HEK293 (cell line): ENCODE results near the gene INO80C.

ENCODE experiments used
- CTCF ChIA-PET: fragments of 350-600 bp; formaldehyde crosslinking; extraction: SDS; loops from one replicate; lab custom pipeline; 2021; ENCODE audit warnings: antibody characterized with exemption; lab: Yijun Ruan, JAX
- POLR2A ChIA-PET: fragments of 300-600 bp; formaldehyde crosslinking; extraction: SDS; loops from one replicate; lab custom pipeline; 2020; ENCODE audit warnings: antibody characterized with exemption, inconsistent platforms; lab: Yijun Ruan, JAX
- H3K27ac ChIP-seq: fragments of 200-500 bp; sonication (Bioruptor generic); 2 replicates; pipeline ENCODE4 v1.5.1; 2014; ENCODE audit warnings: low read depth, low read length, control low read depth, inconsistent platforms; ENCODE audit errors: extremely low read depth
- H3K36me3 ChIP-seq, 2 experiments: fragments of 200-500 bp in 1 of 2; sonication (Bioruptor generic) in 1 of 2; 1 replicate in 1 of 2; 2 replicates in 1 of 2; pipeline ENCODE4 v1.5.1; 2014 to 2017; ENCODE audit warnings: inconsistent platforms in 2 of 2, low read length in 2 of 2; ENCODE audit not compliant: control insufficient read depth in 2 of 2, insufficient read depth in 1 of 2
- H3K4me1 ChIP-seq: fragments of 200-500 bp; sonication (Bioruptor generic); 2 replicates; pipeline ENCODE4 v1.5.1; 2014; ENCODE audit warnings: mild to moderate bottlenecking, low read length, inconsistent platforms; ENCODE audit not compliant: control insufficient read depth, insufficient read depth
- H3K4me3 ChIP-seq: 2 replicates; pipeline ENCODE4 v1.5.1; 2011; ENCODE audit warnings: low read depth, mild to moderate bottlenecking, control low read depth, low read length, moderate library complexity
- H3K9me3 ChIP-seq: fragments of 200-500 bp; sonication (Bioruptor generic); 2 replicates; pipeline ENCODE4 v1.5.1; 2014; ENCODE audit warnings: low read depth, low read length, inconsistent platforms; ENCODE audit not compliant: control insufficient read depth, insufficient read depth
- GFI1B ChIP-seq: fragments of 450-650 bp; formaldehyde crosslinking; IDR thresholded peaks from 2 replicates; pipeline ENCODE4 v1.5.1; 2016; ENCODE audit warnings: missing biosample characterization, missing genetic modification characterization
- KLF10 ChIP-seq: fragments of 450-650 bp; IDR thresholded peaks from 2 replicates; pipeline ENCODE4 v1.5.1; 2018; ENCODE audit warnings: missing biosample characterization, mild to moderate bottlenecking, missing genetic modification characterization
- KLF9 ChIP-seq: fragments of 450-650 bp; formaldehyde crosslinking; IDR thresholded peaks from 2 replicates; pipeline ENCODE4 v1.5.1; 2016; ENCODE audit warnings: missing biosample characterization, missing genetic modification characterization, low read depth
- SETDB1 ChIP-seq: IDR thresholded peaks from one replicate; pipeline ENCODE4 v1.6.1; 2017; ENCODE audit warnings: mild to moderate bottlenecking, low read length, moderate library complexity, mixed read lengths; ENCODE audit not compliant: insufficient read length
- WT1 ChIP-seq: fragments of 450-650 bp; formaldehyde crosslinking; IDR thresholded peaks from 2 replicates; pipeline ENCODE4 v1.5.1; 2016; ENCODE audit warnings: missing biosample characterization, missing genetic modification characterization
- ZBTB21 ChIP-seq: fragments of 450-650 bp; formaldehyde crosslinking; IDR thresholded peaks from 2 replicates; pipeline ENCODE4 v1.5.1; 2017; ENCODE audit warnings: missing biosample characterization, missing genetic modification characterization
- ZFP3 ChIP-seq: fragments of 450-650 bp; formaldehyde crosslinking; IDR thresholded peaks from 2 replicates; pipeline ENCODE4 v1.5.1; 2016; ENCODE audit warnings: low read depth, missing biosample characterization, missing genetic modification characterization
- ZNF138 ChIP-seq: fragments of 450-650 bp; formaldehyde crosslinking; IDR thresholded peaks from 2 replicates; pipeline ENCODE4 v1.5.1; 2016; ENCODE audit warnings: missing biosample characterization, missing genetic modification characterization, borderline replicate concordance
- ZNF140 ChIP-seq: fragments of 450-650 bp; formaldehyde crosslinking; IDR thresholded peaks from 2 replicates; pipeline ENCODE4 v1.5.1; 2016; ENCODE audit warnings: missing biosample characterization, missing genetic modification characterization
- ZNF341 ChIP-seq: fragments of 450-650 bp; formaldehyde crosslinking; IDR thresholded peaks from 2 replicates; pipeline ENCODE4; 2016; ENCODE audit warnings: low read depth, missing biosample characterization, missing genetic modification characterization
- ZNF394 ChIP-seq: fragments of 450-650 bp; formaldehyde crosslinking; IDR thresholded peaks from 2 replicates; pipeline ENCODE4 v1.5.1; 2016; ENCODE audit warnings: missing biosample characterization, missing genetic modification characterization, mild to moderate bottlenecking, moderate library complexity, borderline replicate concordance
- ZNF548 ChIP-seq: fragments of 450-650 bp; formaldehyde crosslinking; IDR thresholded peaks from 2 replicates; pipeline ENCODE4 v1.5.1; 2016; ENCODE audit warnings: missing biosample characterization, missing genetic modification characterization
- ZNF596 ChIP-seq: fragments of 450-650 bp; IDR thresholded peaks from 2 replicates; pipeline ENCODE4 v1.5.0; 2018; ENCODE audit warnings: missing biosample characterization, mild to moderate bottlenecking, missing genetic modification characterization, moderate library complexity
- ZNF624 ChIP-seq: fragments of 450-650 bp; formaldehyde crosslinking; IDR thresholded peaks from 2 replicates; pipeline ENCODE4 v1.5.1; 2017; ENCODE audit warnings: missing biosample characterization, missing genetic modification characterization
- ZNF654 ChIP-seq: fragments of 450-650 bp; formaldehyde crosslinking; IDR thresholded peaks from 2 replicates; pipeline ENCODE4 v1.5.1; 2016; ENCODE audit warnings: low read depth, missing biosample characterization, missing genetic modification characterization
- ZNF677 ChIP-seq: fragments of 450-650 bp; IDR thresholded peaks from 2 replicates; pipeline ENCODE4 v1.5.0; 2018; ENCODE audit warnings: missing biosample characterization, mild to moderate bottlenecking, missing genetic modification characterization, moderate library complexity
- ZNF707 ChIP-seq: fragments of 450-650 bp; formaldehyde crosslinking; IDR thresholded peaks from 2 replicates; pipeline ENCODE4 v1.5.1; 2016; ENCODE audit warnings: missing biosample characterization, missing genetic modification characterization
- ZNF76 ChIP-seq: fragments of 450-650 bp; formaldehyde crosslinking; IDR thresholded peaks from 2 replicates; pipeline ENCODE4; 2016; ENCODE audit warnings: low read depth, missing biosample characterization, missing genetic modification characterization, borderline replicate concordance
- ZSCAN30 ChIP-seq: fragments of 450-650 bp; IDR thresholded peaks from 2 replicates; pipeline ENCODE4 v1.5.1; 2018; ENCODE audit warnings: missing biosample characterization, mild to moderate bottlenecking, missing genetic modification characterization, moderate library complexity
- TF ChIP-seq, protein P1 (sequence below): fragments of 450-650 bp; IDR thresholded peaks from 2 replicates; pipeline ENCODE4 v1.5.1; 2018; ENCODE audit warnings: missing biosample characterization, mild to moderate bottlenecking, missing genetic modification characterization
- TF ChIP-seq, protein P2 (sequence below): fragments of 450-650 bp; IDR thresholded peaks from 2 replicates; pipeline ENCODE4 v1.5.1; 2018; ENCODE audit warnings: missing biosample characterization, missing genetic modification characterization
- TF ChIP-seq, protein P3 (sequence below): fragments of 450-650 bp; formaldehyde crosslinking; IDR thresholded peaks from 2 replicates; pipeline ENCODE4 v1.5.1; 2017; ENCODE audit warnings: missing biosample characterization, missing genetic modification characterization
- TF ChIP-seq, protein P4 (sequence below): fragments of 450-650 bp; formaldehyde crosslinking; IDR thresholded peaks from 2 replicates; pipeline ENCODE4 v1.5.1; 2016; ENCODE audit warnings: missing biosample characterization, missing genetic modification characterization, borderline replicate concordance

INO80C gene

DNA sequence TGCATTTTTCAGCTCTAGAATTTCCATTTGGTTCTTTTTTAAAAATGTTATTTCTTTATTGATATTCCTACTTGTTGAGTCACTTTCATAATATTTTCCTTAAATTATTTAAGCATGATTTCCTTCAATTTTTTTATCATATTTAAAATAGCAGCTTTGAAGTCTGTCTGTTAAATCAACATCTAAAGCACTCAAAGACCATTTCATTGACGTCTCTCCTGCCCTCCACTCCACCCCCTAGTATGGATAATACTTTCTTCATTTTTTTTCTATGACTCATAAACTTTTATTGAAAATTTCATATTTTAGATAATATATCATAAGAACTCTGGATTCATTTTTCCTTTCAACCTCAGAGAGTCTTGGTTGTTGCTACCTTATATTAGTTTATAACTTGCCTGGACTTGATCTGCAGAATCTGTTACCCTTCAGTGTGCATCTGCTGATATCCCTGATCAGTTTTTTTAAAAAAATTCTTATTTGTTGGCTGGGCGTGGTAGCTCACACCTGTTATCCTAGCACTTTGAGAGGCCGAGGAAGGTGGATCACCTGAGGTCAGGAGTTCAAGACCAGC, 61.6 kb downstream of the INO80C start:
- ChIA-PET POLR2A (no interaction called here), CTCF (interaction anchor here (0.7 to 1.3 kb wide), 2 partner anchors 33 to 320 kb away, joined by 3 read pairs; no protein-coding TSS in a partner anchor)
- Histone ChIP-seq H3K9me3 (no peaks in the 10 kb centered on the region), H3K27ac (no peak overlapping the region), H3K4me1 (no peaks in the 10 kb centered on the region), H3K36me3 (no peaks in the 10 kb centered on the region), H3K4me3 (no peak overlapping the region)
- TF ChIP-seq ZNF394 (no peak), ZNF596 (tag by site-specific recombination) (no peak), ZBTB21 (tag by site-specific recombination) (no peak), ZNF341 (tag by site-specific recombination) (no peak), KLF9 (no peak)
- TF ChIP-seq, protein P1, sequence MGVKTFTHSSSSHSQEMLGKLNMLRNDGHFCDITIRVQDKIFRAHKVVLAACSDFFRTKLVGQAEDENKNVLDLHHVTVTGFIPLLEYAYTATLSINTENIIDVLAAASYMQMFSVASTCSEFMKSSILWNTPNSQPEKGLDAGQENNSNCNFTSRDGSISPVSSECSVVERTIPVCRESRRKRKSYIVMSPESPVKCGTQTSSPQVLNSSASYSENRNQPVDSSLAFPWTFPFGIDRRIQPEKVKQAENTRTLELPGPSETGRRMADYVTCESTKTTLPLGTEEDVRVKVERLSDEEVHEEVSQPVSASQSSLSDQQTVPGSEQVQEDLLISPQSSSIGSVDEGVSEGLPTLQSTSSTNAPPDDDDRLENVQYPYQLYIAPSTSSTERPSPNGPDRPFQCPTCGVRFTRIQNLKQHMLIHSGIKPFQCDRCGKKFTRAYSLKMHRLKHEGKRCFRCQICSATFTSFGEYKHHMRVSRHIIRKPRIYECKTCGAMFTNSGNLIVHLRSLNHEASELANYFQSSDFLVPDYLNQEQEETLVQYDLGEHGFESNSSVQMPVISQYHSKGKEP (tag by site-specific recombination) = no peak
- TF ChIP-seq, protein P2, sequence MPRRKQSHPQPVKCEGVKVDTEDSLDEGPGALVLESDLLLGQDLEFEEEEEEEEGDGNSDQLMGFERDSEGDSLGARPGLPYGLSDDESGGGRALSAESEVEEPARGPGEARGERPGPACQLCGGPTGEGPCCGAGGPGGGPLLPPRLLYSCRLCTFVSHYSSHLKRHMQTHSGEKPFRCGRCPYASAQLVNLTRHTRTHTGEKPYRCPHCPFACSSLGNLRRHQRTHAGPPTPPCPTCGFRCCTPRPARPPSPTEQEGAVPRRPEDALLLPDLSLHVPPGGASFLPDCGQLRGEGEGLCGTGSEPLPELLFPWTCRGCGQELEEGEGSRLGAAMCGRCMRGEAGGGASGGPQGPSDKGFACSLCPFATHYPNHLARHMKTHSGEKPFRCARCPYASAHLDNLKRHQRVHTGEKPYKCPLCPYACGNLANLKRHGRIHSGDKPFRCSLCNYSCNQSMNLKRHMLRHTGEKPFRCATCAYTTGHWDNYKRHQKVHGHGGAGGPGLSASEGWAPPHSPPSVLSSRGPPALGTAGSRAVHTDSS (tag by site-specific recombination) = no peak

DNA sequence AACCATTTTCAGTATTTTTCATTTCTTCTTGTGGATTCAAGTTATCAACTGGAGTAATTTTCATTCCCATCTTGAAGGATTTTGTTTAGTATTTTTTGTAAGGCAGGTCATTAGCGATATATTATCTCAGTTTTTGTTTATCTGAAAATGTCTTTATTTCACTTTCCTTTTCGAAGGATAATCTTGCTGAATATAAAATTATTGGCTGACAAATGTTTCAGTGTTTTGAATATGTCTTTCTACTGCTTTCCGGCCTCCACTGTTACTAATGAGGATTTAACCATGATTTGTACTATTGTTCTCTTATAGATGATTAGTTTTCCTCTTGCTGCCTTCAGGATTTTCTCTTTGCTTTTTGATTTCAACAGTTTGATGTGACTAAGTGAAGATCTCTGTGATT, 62.4 kb downstream of the INO80C start:
- no peaks in the 10 kb centered on the region for H3K9me3 ChIP-seq
- H3K4me3 ChIP-seq = no peak overlapping the region
- ChIA-PET POLR2A (no interaction called here), CTCF (interaction anchor here (0.6 kb wide), 1 partner anchor 630 kb away, joined by 5 read pairs; no protein-coding TSS in a partner anchor)
- no peaks in the 10 kb centered on the region for H3K36me3 ChIP-seq
- no peak overlapping the region for H3K27ac ChIP-seq
- no peaks in the 10 kb centered on the region for H3K4me1 ChIP-seq
- TF ChIP-seq SETDB1 = peak; percentile 94
- no peak for TF ChIP-seq WT1 (tag by site-specific recombination)
- TF ChIP-seq KLF10 (tag by site-specific recombination) = no peak
- TF ChIP-seq, all 188 proteins: peak for 1

DNA sequence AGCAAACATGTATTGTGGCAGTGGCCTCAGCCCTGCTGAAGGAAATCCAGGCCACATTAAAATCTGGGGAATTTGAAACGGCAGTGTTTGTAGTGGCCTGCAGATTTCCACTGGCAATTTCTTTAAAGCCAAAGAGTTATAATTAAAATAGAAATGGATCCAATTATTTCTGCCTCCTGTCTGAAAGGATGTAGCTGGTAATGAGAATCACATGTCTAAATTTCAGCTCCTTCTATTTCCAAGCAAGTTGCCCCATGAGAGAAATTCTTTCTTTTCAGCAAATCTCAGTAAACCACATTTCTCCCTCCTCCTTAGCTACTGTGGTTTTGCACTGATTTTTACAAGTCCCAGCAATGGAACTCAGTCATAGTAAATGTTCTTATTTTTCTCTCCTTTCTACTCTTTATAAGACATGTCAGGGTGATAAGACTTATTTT, 65.2 kb downstream of the INO80C start:
- no peaks in the 10 kb centered on the region for H3K4me1 ChIP-seq
- H3K36me3 ChIP-seq = no peaks in the 10 kb centered on the region
- CTCF ChIA-PET = no interaction called here
- no peak overlapping the region for H3K27ac ChIP-seq
- H3K4me3 ChIP-seq = no peak overlapping the region
- POLR2A ChIA-PET = interaction anchor here (1.4 kb wide), 1 partner anchor 65 kb away, joined by 5 read pairs; the partner anchor contains the start of gene INO80C
- no peaks in the 10 kb centered on the region for H3K9me3 ChIP-seq
- TF ChIP-seq ZNF654 (tag by site-specific recombination) (no peak), ZNF707 (tag by site-specific recombination) (no peak), ZFP3 (tag by site-specific recombination) (no peak), ZNF677 (tag by site-specific recombination) (no peak), GFI1B (tag by site-specific recombination) (no peak), ZSCAN30 (tag by site-specific recombination) (no peak), ZNF624 (tag by site-specific recombination) (no peak), ZNF138 (tag by site-specific recombination) (no peak), ZNF140 (tag by site-specific recombination) (no peak), ZNF76 (tag by site-specific recombination) (no peak), ZNF548 (tag by site-specific recombination) (no peak)
- TF ChIP-seq, protein P3, sequence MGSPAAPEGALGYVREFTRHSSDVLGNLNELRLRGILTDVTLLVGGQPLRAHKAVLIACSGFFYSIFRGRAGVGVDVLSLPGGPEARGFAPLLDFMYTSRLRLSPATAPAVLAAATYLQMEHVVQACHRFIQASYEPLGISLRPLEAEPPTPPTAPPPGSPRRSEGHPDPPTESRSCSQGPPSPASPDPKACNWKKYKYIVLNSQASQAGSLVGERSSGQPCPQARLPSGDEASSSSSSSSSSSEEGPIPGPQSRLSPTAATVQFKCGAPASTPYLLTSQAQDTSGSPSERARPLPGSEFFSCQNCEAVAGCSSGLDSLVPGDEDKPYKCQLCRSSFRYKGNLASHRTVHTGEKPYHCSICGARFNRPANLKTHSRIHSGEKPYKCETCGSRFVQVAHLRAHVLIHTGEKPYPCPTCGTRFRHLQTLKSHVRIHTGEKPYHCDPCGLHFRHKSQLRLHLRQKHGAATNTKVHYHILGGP (tag by site-specific recombination) = no peak
- TF ChIP-seq, protein P4, sequence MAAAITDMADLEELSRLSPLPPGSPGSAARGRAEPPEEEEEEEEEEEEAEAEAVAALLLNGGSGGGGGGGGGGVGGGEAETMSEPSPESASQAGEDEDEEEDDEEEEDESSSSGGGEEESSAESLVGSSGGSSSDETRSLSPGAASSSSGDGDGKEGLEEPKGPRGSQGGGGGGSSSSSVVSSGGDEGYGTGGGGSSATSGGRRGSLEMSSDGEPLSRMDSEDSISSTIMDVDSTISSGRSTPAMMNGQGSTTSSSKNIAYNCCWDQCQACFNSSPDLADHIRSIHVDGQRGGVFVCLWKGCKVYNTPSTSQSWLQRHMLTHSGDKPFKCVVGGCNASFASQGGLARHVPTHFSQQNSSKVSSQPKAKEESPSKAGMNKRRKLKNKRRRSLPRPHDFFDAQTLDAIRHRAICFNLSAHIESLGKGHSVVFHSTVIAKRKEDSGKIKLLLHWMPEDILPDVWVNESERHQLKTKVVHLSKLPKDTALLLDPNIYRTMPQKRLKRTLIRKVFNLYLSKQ (tag by site-specific recombination) = no peak
- TF ChIP-seq, all 188 proteins: peak for 0
